HL-60 (cell line): ENCODE results near the gene SAPCD2.

Experiments
- CTCF ChIP-seq: IDR thresholded peaks from one replicate; pipeline ENCODE4 v1.5.1; 2011; ENCODE audit warnings: low read length, control low read depth, inconsistent platforms; ENCODE audit not compliant: insufficient read depth
- GABPA ChIP-seq: IDR thresholded peaks from 2 replicates; pipeline ENCODE4 v1.6.1; 2012; ENCODE audit warnings: low read depth
- POLR2AphosphoS5 ChIP-seq: IDR thresholded peaks from 2 replicates; pipeline ENCODE4 v1.6.1; 2012; ENCODE audit warnings: low read depth
- REST ChIP-seq: IDR thresholded peaks from 2 replicates; pipeline ENCODE4 v1.6.1; 2012; ENCODE audit warnings: low read depth; ENCODE audit not compliant: insufficient replicate concordance
- SPI1 ChIP-seq: IDR thresholded peaks from 2 replicates; pipeline ENCODE4 v1.6.1; 2012; ENCODE audit warnings: low read depth, mild to moderate bottlenecking, borderline replicate concordance

- TF ChIP-seq CTCF (no peak), POLR2AphosphoS5 (no peak), GABPA (no peak), REST (no peak), SPI1 (no peak)
Observed at GRCh38 chr9:137042751-137043727, 27.3 kb downstream of the SAPCD2 start.
